Heart right ventricle (tissue), 16 donors: ENCODE data around the gene RAPGEF5. TPM values are rescaled to one million over a fixed set of nuclear protein-coding genes. Genes with fewer than 3 reads are reported as not detected.

Source experiments
- ATAC-seq, 8 donors: fragments of 200-7000 bp; cut with Tn5 transposase; one replicate each; pipeline ENCODE4 v1.9.1; 2020; ENCODE audit warnings: mild to moderate bottlenecking in 8 of 8, moderate library complexity in 8 of 8, moderate number of reproducible peaks in 1 of 8
- DNase-seq, 2 donors: peaks; one replicate each; pipeline ENCODE4 v3.0.0-alpha.2; 2020
- H3K27ac ChIP-seq, 10 donors: fragments of 200-600 bp; sonication (generic) in 2 of 10; one replicate each; pipeline versions ENCODE4 v1.5.0 to v1.8.0; 2020 to 2022; ENCODE audit warnings: mild to moderate bottlenecking in 3 of 10
- H3K27me3 ChIP-seq, 7 donors: fragments of 200-600 bp; one replicate each; pipeline ENCODE4 v1.8.0; 2021 to 2022; ENCODE audit warnings: mild to moderate bottlenecking in 2 of 7
- H3K36me3 ChIP-seq, 9 donors: fragments of 200-600 bp; sonication (generic) in 1 of 9; one replicate each; pipeline versions ENCODE4 v1.5.0 to v1.8.0; 2020 to 2022; ENCODE audit warnings: mild to moderate bottlenecking in 2 of 9
- H3K4me1 ChIP-seq, 9 donors: fragments of 200-600 bp; sonication (generic) in 1 of 9; one replicate each; pipeline versions ENCODE4 v1.5.0 to v1.8.0; 2020 to 2022; ENCODE audit warnings: mild to moderate bottlenecking in 4 of 9
- H3K4me3 ChIP-seq, 10 donors: fragments of 200-600 bp; sonication (generic) in 2 of 10; one replicate each; pipeline versions ENCODE4 v1.5.0 to v1.8.0; 2020 to 2022; ENCODE audit warnings: mild to moderate bottlenecking in 7 of 10, moderate library complexity in 2 of 10
- H3K9me3 ChIP-seq, 11 donors: fragments of 200-600 bp in 10 of 11; sonication (generic) in 2 of 11; one replicate each; pipeline versions ENCODE4 v1.5.0 to v1.8.0; 2013 to 2022; ENCODE audit warnings: mild to moderate bottlenecking in 2 of 11, control low read depth in 1 of 11, moderate library complexity in 1 of 11
- CTCF ChIP-seq, 9 donors: fragments of 200-600 bp; sonication (generic) in 2 of 9; IDR thresholded peaks; one replicate each; pipeline versions ENCODE4 v1.5.0 to v1.8.0; 2021 to 2022; ENCODE audit warnings: antibody characterized with exemption in 9 of 9, mild to moderate bottlenecking in 5 of 9, moderate library complexity in 1 of 9
- WGBS, 2 donors: extraction: QIAGEN DNeasy Blood & Tissue Kit; methylation state at CpG; one replicate each; pipeline ENCODE4 v1.1.7; 2013; ENCODE audit warnings: inconsistent platforms in 1 of 2; 5-methylcytosine and 5-hydroxymethylcytosine counted together
- intact Hi-C, 10 donors: fragments of 100-400 bp; cut with DNase I; formaldehyde crosslinking; loops; one replicate each; pipeline versions ENCODE4 v1.11.1 to v1.14.2; 2022
- polyA plus RNA-seq, 2 donors: library from polyadenylated mRNA; stranded (reverse); fragments of 200-250 nt; gene quantifications; one replicate each; pipeline ENCODE4 v1.2.3, GENCODE V29; 2013
- total RNA-seq, 10 donors: library from RNA; stranded (reverse); fragmentation: NEBNext Ultra II Directional in 3 of 10; extraction: Animal tissue kit (Norgen Biotek cat#: 25700) in 3 of 10; gene quantifications; one replicate each; pipeline versions ENCODE4 v1.2.1 to v1.2.4, GENCODE V29; 2021 to 2023
- donor health status: Arrhythmogenic right ventricular cardiomyopathy.
- donor health status: ischemic (EF 13 %, LVEDD 7.1; RV severe dilation, severe dysfunction).
- donor health status: healthy with polysubstance abuse.
- donor health status: DM: no; HTN: yes; CAD: no.
- donor health status: DM: no; HTN: no; CAD: no.
- donor health status: ischemic (EF 25% LVEDD 6.9; RV normal size, moderate dysfunction).
- donor health status: ischemic (EF 25% LVEDD 5.7; RV mildly dilated, moderate dysfunction).
- donor health status: healthy.
- donor health status: DM: yes; HTN: yes; CAD: no.
- donor health status: Ischemic cardiomyopathy.
- donor health status: ischemic (EF 35%, LVEDD 5.7; RV mildly dilated, moderate dysfunction).
- donor health status: nonischemic (EF 11% LVEDD 7.7; RV severe dilation, severe dysfunction).
- donor health status: DM: yes; HTN: yes; CAD: no.
- donor health status: PGD.
- donor health status: ischemic (EF 29% LVEDD 5.4; RV normal size, mild dysfunction).
- donor health status: nonischemic (EF 23%, LVEDD 6.1; RV moderate dilation, normal function).

Gene RAPGEF5
- total and polyA plus RNA-seq, 12 donors: 4.3 to 33.3 (median 14.3) TPM

GRCh38 chr7:22402250-22402649 lies 45.3 kb upstream of the RAPGEF5 start:
- Histone ChIP-seq H3K27me3 (no peaks in the 10 kb centered on the region), H3K36me3 (no peaks in the 10 kb centered on the region), H3K9me3 (no peaks in the 10 kb centered on the region), H3K4me3 (no peak overlapping the region), H3K4me1 (no peaks in the 10 kb centered on the region), H3K27ac (no peak overlapping the region)
- TF ChIP-seq CTCF (IDR thresholded peaks at IDR 0.05): no peak
- WGBS, 2 donors: 84 to 85% methylated on average over 2 of the region's 2 CpGs
- intact Hi-C loops: no loop called here
- ATAC-seq (no peak), DNase-seq (no peak)

DNA sequence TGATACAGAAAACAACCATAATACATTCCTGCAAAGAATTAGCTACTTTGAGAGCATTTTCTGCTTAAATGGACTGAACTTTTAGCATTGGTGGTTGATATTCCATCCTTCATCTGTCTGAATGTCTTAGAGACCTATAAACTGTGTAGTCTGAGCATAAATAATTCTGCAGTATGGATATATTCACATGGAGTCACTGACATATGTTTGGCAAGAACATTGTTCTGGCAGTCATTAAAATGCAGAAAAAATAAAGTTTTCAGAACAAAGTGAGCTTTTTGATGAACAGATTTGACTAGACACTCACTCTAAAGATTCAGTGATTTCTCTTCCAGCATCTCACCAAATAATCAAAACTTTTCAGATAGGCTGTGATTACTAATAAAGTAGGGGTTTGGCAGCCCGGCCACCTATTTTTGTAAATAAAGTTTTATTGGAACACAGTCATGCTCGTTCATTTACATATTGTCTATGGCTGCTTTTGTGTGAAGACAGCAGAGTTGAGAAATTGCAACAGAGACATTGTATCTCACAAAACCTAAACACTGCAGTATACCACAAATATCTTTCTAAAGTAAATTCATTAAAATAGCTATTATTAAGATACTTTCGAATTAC lies 44.1 kb upstream of the RAPGEF5 start:
- Histone ChIP-seq H3K9me3 (no peaks in the 10 kb centered on the region), H3K27me3 (no peaks in the 10 kb centered on the region), H3K4me1 (no peaks in the 10 kb centered on the region), H3K36me3 (no peaks in the 10 kb centered on the region), H3K27ac (no peak overlapping the region), H3K4me3 (no peak overlapping the region)
- no peak for DNase-seq
- intact Hi-C loops: no loop called here
- 92% methylated on average over 3 of the region's 3 CpGs for WGBS, 2 donors
- TF ChIP-seq CTCF (IDR thresholded peaks at IDR 0.05): no peak
- ATAC-seq: no peak

GRCh38 chr7:22400150-22400814 lies 43.3 kb upstream of the RAPGEF5 start:
- no peaks in the 10 kb centered on the region for H3K36me3 ChIP-seq
- TF ChIP-seq CTCF (IDR thresholded peaks at IDR 0.05): no peak
- H3K4me1 ChIP-seq: no peaks in the 10 kb centered on the region
- H3K27ac ChIP-seq: no peak overlapping the region
- WGBS, 2 donors: 77 to 85% methylated on average over 10 of the region's 10 CpGs
- no peaks in the 10 kb centered on the region for H3K27me3 ChIP-seq
- intact Hi-C loops: no loop called here
- H3K9me3 ChIP-seq: no peaks in the 10 kb centered on the region
- no peak overlapping the region for H3K4me3 ChIP-seq
- DNase-seq (no peak), ATAC-seq (no peak)

DNA sequence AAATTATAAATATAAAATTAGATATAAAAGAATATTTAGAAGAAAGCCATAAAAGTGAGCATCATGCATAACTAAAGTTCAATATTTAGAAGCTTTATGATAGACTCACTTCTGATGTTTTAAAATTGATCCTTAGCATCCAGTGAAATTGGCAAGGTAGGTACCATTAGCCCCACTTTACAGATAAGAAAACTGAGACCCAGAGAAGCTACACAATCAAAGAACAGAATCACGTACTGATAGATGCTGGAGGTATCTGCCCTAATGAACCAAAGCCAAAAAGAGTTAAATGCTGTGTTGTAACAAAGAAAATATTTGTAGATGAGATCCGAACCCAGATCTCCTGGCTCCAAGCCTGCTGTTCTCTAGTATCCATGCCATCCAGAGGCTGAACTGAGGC lies 42.6 kb upstream of the RAPGEF5 start:
- DNase-seq: no peak
- Histone ChIP-seq H3K27ac (no peak overlapping the region), H3K36me3 (no peaks in the 10 kb centered on the region), H3K27me3 (no peaks in the 10 kb centered on the region), H3K4me3 (no peak overlapping the region), H3K9me3 (no peaks in the 10 kb centered on the region), H3K4me1 (no peaks in the 10 kb centered on the region)
- intact Hi-C loops: no loop called here
- ATAC-seq: no peak
- no peak for TF ChIP-seq CTCF (IDR thresholded peaks at IDR 0.05)
- WGBS, 2 donors: 77 to 78% methylated on average over 2 of the region's 2 CpGs
